IMR-90 (cell line): ENCODE data around the gene MCTP1. TPM values are rescaled to one million over a fixed set of nuclear protein-coding genes. Genes with fewer than 3 reads are reported as not detected.

Source experiments
- ATAC-seq: fragments of 200-7000 bp; cut with Tn5 transposase; 2 replicates; pipeline ENCODE4 v1.9.1; 2020; ENCODE audit warnings: low read depth, mild to moderate bottlenecking, moderate library complexity
- BruUV-seq: library from RNA; stranded (reverse); fragments of 400-500 nt; replicated peaks from 2 replicates; lab custom pipeline; 2021; lab: Mats Ljungman, UMichigan
- CTCF ChIA-PET: fragments of 300-600 bp; formaldehyde crosslinking; extraction: SDS; loops from one replicate; lab custom pipeline; 2021; ENCODE audit warnings: antibody characterized with exemption; lab: Yijun Ruan, JAX
- POLR2A ChIA-PET: fragments of 300-600 bp; sonication (Branson Sonifier 250); formaldehyde crosslinking; loops from one replicate; lab custom pipeline; 2022; ENCODE audit warnings: antibody characterized with exemption; ENCODE audit not compliant: unreplicated experiment; lab: Charles Lee
- DNase-seq: peaks from one replicate; pipeline ENCODE4 v3.0.0; 2013
- H2AFZ ChIP-seq: replicated peaks from 2 replicates; pipeline ENCODE3; 2013; ENCODE audit warnings: low read length, mild to moderate bottlenecking; ENCODE audit not compliant: poor library complexity
- H2AK5ac ChIP-seq: 2 replicates; pipeline ENCODE4 v1.6.1; 2013; ENCODE audit warnings: low read depth, low read length, inconsistent platforms
- H2AK9ac ChIP-seq: replicated peaks from 2 replicates; pipeline ENCODE3; 2013; ENCODE audit warnings: mild to moderate bottlenecking, low read depth, low read length, moderate library complexity; ENCODE audit not compliant: poor library complexity
- H2BK120ac ChIP-seq: 2 replicates; pipeline ENCODE4 v1.6.1; 2013; ENCODE audit warnings: low read depth, low read length, inconsistent platforms
- H2BK15ac ChIP-seq: 3 replicates; pipeline ENCODE4 v1.6.1; 2013; ENCODE audit warnings: low read depth, low read length, inconsistent platforms
- H2BK20ac ChIP-seq: 2 replicates; pipeline ENCODE4 v1.6.1; 2013; ENCODE audit warnings: low read depth, mild to moderate bottlenecking, inconsistent platforms, low read length, moderate library complexity
- H2BK5ac ChIP-seq: 2 replicates; pipeline ENCODE4 v1.6.1; 2013; ENCODE audit warnings: mild to moderate bottlenecking, low read depth, low read length, inconsistent platforms; ENCODE audit not compliant: poor library complexity, severe bottlenecking
- H3K14ac ChIP-seq: replicated peaks from 2 replicates; pipeline ENCODE4 v1.6.1; 2013; ENCODE audit warnings: low read depth, low read length, inconsistent platforms
- H3K18ac ChIP-seq: 2 replicates; pipeline ENCODE4 v1.6.1; 2013; ENCODE audit warnings: low read depth, low read length, control low read depth
- H3K23ac ChIP-seq: 2 replicates; pipeline ENCODE4 v1.6.1; 2013; ENCODE audit warnings: low read depth, low read length, inconsistent platforms
- H3K27ac ChIP-seq: 2 replicates; pipeline ENCODE4 v1.5.1; 2013; ENCODE audit warnings: mild to moderate bottlenecking, control low read depth, low read length; ENCODE audit not compliant: insufficient read depth
- H3K27me3 ChIP-seq: 2 replicates; pipeline ENCODE4 v1.6.1; 2013; ENCODE audit warnings: low read length; ENCODE audit not compliant: control insufficient read depth, insufficient read depth
- H3K36me3 ChIP-seq: 2 replicates; pipeline ENCODE4 v1.6.1; 2013; ENCODE audit warnings: low read length, mixed read lengths; ENCODE audit not compliant: control insufficient read depth, insufficient read depth
- H3K4ac ChIP-seq: 2 replicates; pipeline ENCODE4 v1.6.1; 2013; ENCODE audit warnings: low read depth, low read length, inconsistent platforms
- H3K4me1 ChIP-seq: 2 replicates; pipeline ENCODE4 v1.6.1; 2013; ENCODE audit warnings: low read length, mixed read lengths; ENCODE audit not compliant: control insufficient read depth, insufficient read depth
- H3K4me2 ChIP-seq: 2 replicates; pipeline ENCODE4 v1.6.1; 2013; ENCODE audit warnings: low read depth, mild to moderate bottlenecking, control low read depth, low read length, moderate library complexity
- H3K4me3 ChIP-seq: 2 replicates; pipeline ENCODE4 v1.5.1; 2013; ENCODE audit warnings: low read depth, mild to moderate bottlenecking, control low read depth, low read length, moderate library complexity; ENCODE audit not compliant: insufficient read depth
- H3K56ac ChIP-seq: 2 replicates; pipeline ENCODE4 v1.6.1; 2013; ENCODE audit warnings: low read length, inconsistent platforms; ENCODE audit not compliant: insufficient read depth; ENCODE audit errors: extremely low read depth
- H3K79me1 ChIP-seq, 2 experiments: 2 replicates each; pipeline ENCODE4 v1.6.1; 2013; ENCODE audit warnings: low read length in 2 of 2, inconsistent platforms in 1 of 2, low read depth in 1 of 2
- H3K9ac ChIP-seq: 2 replicates; pipeline ENCODE4 v1.6.1; 2013; ENCODE audit warnings: low read depth, low read length, control low read depth
- H3K9me1 ChIP-seq: 2 replicates; pipeline ENCODE4 v1.6.1; 2013; ENCODE audit warnings: low read length, inconsistent platforms; ENCODE audit not compliant: insufficient read depth
- H3K9me3 ChIP-seq: 2 replicates; pipeline ENCODE4 v1.6.1; 2013; ENCODE audit warnings: low read length; ENCODE audit not compliant: control insufficient read depth, insufficient read depth
- H4K20me1 ChIP-seq: 2 replicates; pipeline ENCODE4 v1.6.1; 2013; ENCODE audit warnings: low read length, inconsistent platforms; ENCODE audit not compliant: insufficient read depth
- H4K5ac ChIP-seq: 2 replicates; pipeline ENCODE4 v1.6.1; 2013; ENCODE audit warnings: mild to moderate bottlenecking, low read depth, low read length, control low read depth
- H4K8ac ChIP-seq, 2 experiments: 2 replicates each; pipeline ENCODE4 v1.6.1; 2013; ENCODE audit warnings: low read depth in 2 of 2, low read length in 2 of 2, control low read depth in 1 of 2, inconsistent platforms in 1 of 2
- H4K91ac ChIP-seq: 2 replicates; pipeline ENCODE4 v1.6.1; 2013; ENCODE audit warnings: low read depth, low read length, inconsistent platforms; ENCODE audit not compliant: insufficient read depth
- CEBPB ChIP-seq: IDR thresholded peaks from 2 replicates; pipeline ENCODE4 v1.6.1; 2012; ENCODE audit warnings: low read depth, low read length, improper control_type of control experiment
- WGBS, 2 experiments: methylation state at CpG; one replicate each; pipeline versions ENCODE4 v1.1.5 to v1.1.7; 2013; ENCODE audit warnings: missing lambda C conversion rate in 2 of 2; ENCODE audit not compliant: insufficient read length in 1 of 2; ENCODE audit errors: extremely low coverage in 2 of 2; 5-methylcytosine and 5-hydroxymethylcytosine counted together
- dilution Hi-C: fragments of 300-500 bp; cut with HindIII; formaldehyde crosslinking; loops from one replicate; pipeline ENCODE4 v1.14.3; 2018; ENCODE audit warnings: low sequenced_read_pairs; ENCODE audit not compliant: unreplicated experiment
- in situ Hi-C: fragments of 300-500 bp; cut with MboI; formaldehyde crosslinking; loops from 3 replicates; pipeline ENCODE4 v1.14.3; 2019; ENCODE audit warnings: low sequenced_read_pairs, inconsistent platforms, mixed read lengths
- intact Hi-C: fragments of 100-400 bp; cut with micrococcal nuclease; formaldehyde crosslinking; loops from 2 replicates; pipeline ENCODE4 v1.10.0; 2022
- polyA plus RNA-seq, 3 experiments: library from polyadenylated mRNA; depleted of rRNA; stranded (reverse); fragments of >200 nt; gene quantifications; 2 replicates each; pipeline ENCODE4 v1.2.3, GENCODE V29; 2012; ENCODE audit warnings: low replicate concordance in 1 of 3
- total RNA-seq: library from RNA; depleted of rRNA; stranded (reverse); fragments of >200 nt; gene quantifications from 2 replicates; pipeline ENCODE4 v1.2.3, GENCODE V29; 2012
- TF ChIP-seq, protein P1 (sequence below): fragments of 150-350 bp; IDR thresholded peaks from 2 replicates; pipeline ENCODE4 v1.6.1; 2017; ENCODE audit warnings: mild to moderate bottlenecking, antibody characterized with exemption, low read length, low read depth
- TF ChIP-seq, protein P2 (sequence below): conservative IDR thresholded peaks from 2 replicates; pipeline ENCODE4 v1.5.1; 2012; ENCODE audit warnings: mild to moderate bottlenecking, low read depth, low read length, improper control_type of control experiment

The MCTP1 gene
- total and polyA plus RNA-seq, 2 of the 4 experiments (the other 2 are of a cell fraction), result 0.21 TPM; not detected in 1

DNA sequence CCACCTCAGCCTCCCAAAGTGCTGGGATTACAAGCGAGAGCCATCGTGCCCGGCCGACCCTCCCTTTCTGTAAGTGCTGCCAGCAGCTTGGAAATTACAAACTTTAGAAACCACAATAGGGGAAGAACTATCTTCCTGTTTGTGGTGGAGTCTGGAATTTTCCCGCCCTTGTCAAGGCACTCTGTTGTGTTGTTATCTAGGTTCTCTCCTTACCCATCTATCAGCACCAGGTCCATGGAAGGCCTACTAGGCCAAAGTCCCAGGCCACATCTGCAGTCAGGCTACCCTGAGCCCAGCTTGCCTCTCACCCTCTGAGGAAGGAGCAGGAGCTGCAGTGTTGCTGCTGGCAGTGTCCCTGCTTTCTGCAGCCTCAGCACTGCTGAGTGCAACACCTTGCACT lies 214.9 kb downstream of the MCTP1 start:
- H3K4me1 ChIP-seq, result no peaks in the 10 kb centered on the region
- no peaks in the 10 kb centered on the region for H3K9me1 ChIP-seq
- H3K79me1 ChIP-seq, result no peaks in the 10 kb centered on the region
- no peaks in the 10 kb centered on the region for H4K20me1 ChIP-seq
- ATAC-seq (no peak), DNase-seq (no peak)
- no peak overlapping the region for H3K27ac ChIP-seq
- no peak overlapping the region for H3K9ac ChIP-seq
- H2AK5ac ChIP-seq, result no peak overlapping the region
- no peak overlapping the region for H2BK20ac ChIP-seq
- no peak overlapping the region for H3K23ac ChIP-seq
- H3K18ac ChIP-seq, result no peak overlapping the region
- H3K27me3 ChIP-seq, result no peaks in the 10 kb centered on the region
- intact Hi-C loops (no loop called here), in situ Hi-C loops (no loop called here), dilution Hi-C loops (no loop called here)
- H3K4me3 ChIP-seq, result no peak overlapping the region
- no peak overlapping the region for H2BK120ac ChIP-seq
- H4K5ac ChIP-seq, result no peak overlapping the region
- H3K9me3 ChIP-seq, result no peaks in the 10 kb centered on the region
- H2BK15ac ChIP-seq, result no peak overlapping the region
- H4K91ac ChIP-seq, result no peak overlapping the region
- BruUV-seq, result no TSS peak
- no peak overlapping the region for H2AK9ac ChIP-seq
- H3K36me3 ChIP-seq, result no peaks in the 10 kb centered on the region
- H4K8ac ChIP-seq, result no peak overlapping the region
- no peak overlapping the region for H2BK5ac ChIP-seq
- ChIA-PET CTCF (no interaction called here), POLR2A (no interaction called here)
- TF ChIP-seq, protein P1, sequence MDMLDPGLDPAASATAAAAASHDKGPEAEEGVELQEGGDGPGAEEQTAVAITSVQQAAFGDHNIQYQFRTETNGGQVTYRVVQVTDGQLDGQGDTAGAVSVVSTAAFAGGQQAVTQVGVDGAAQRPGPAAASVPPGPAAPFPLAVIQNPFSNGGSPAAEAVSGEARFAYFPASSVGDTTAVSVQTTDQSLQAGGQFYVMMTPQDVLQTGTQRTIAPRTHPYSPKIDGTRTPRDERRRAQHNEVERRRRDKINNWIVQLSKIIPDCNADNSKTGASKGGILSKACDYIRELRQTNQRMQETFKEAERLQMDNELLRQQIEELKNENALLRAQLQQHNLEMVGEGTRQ, result no peak
- no peak for TF ChIP-seq CEBPB
- TF ChIP-seq, protein P2, sequence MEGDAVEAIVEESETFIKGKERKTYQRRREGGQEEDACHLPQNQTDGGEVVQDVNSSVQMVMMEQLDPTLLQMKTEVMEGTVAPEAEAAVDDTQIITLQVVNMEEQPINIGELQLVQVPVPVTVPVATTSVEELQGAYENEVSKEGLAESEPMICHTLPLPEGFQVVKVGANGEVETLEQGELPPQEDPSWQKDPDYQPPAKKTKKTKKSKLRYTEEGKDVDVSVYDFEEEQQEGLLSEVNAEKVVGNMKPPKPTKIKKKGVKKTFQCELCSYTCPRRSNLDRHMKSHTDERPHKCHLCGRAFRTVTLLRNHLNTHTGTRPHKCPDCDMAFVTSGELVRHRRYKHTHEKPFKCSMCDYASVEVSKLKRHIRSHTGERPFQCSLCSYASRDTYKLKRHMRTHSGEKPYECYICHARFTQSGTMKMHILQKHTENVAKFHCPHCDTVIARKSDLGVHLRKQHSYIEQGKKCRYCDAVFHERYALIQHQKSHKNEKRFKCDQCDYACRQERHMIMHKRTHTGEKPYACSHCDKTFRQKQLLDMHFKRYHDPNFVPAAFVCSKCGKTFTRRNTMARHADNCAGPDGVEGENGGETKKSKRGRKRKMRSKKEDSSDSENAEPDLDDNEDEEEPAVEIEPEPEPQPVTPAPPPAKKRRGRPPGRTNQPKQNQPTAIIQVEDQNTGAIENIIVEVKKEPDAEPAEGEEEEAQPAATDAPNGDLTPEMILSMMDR, result no peak
- WGBS, 2 experiments, result no CpG with 5 or more reads among the region's 5 CpGs
- H3K56ac ChIP-seq, result no peak overlapping the region
- no peak overlapping the region for H3K4ac ChIP-seq
- no peak overlapping the region for H3K14ac ChIP-seq
- no peak overlapping the region for H3K4me2 ChIP-seq
- H2AFZ ChIP-seq, result no peak overlapping the region
